GM12874 (cell line): ENCODE results near the gene IL1F10.

Experiments used
- CTCF ChIP-seq: IDR thresholded peaks from 2 replicates; pipeline ENCODE4 v1.5.1; 2011; ENCODE audit warnings: low read depth, mild to moderate bottlenecking, control low read depth, low read length, moderate library complexity; ENCODE audit not compliant: insufficient read depth

The IL1F10 gene

GRCh38 chr2:113067681-113068080 is at the start of gene IL1F10:
Gene IL1F10, plus strand, starts transcription at chr2:113067970. Its CDS starts 4,769 bp downstream, at chr2:113072739.
- no peak for TF ChIP-seq CTCF

GRCh38 chr2:113018509-113018908 is 49.3 kb upstream of the IL1F10 start:
- no peak for TF ChIP-seq CTCF

- no peak for TF ChIP-seq CTCF
These were observed 46.5 kb upstream of the IL1F10 start for GRCh38 chr2:113021312-113021711.

- TF ChIP-seq CTCF: no peak
These were observed 43.0 kb upstream of the IL1F10 start for GRCh38 chr2:113024764-113025163.

GRCh38 chr2:113025737-113026136 is 42.0 kb upstream of the IL1F10 start:
- TF ChIP-seq CTCF: no peak

GRCh38 chr2:113027691-113028090 is 40.1 kb upstream of the IL1F10 start:
- TF ChIP-seq CTCF: no peak

GRCh38 chr2:113028112-113028511 is 39.7 kb upstream of the IL1F10 start:
- TF ChIP-seq CTCF: no peak

GRCh38 chr2:113032737-113033136 is 35.0 kb upstream of the IL1F10 start:
- TF ChIP-seq CTCF: no peak
